NOMO-1 treated with DMSO at 0.1 percent for 48 hours (cell line): Measurements from ENCODE around the gene SAP130.

Experiments
- DNase-seq: peaks from one replicate; lab custom pipeline; 2025; ENCODE audit not compliant: unreplicated experiment; lab: John Stamatoyannopoulos, UW

Gene SAP130

DNA sequence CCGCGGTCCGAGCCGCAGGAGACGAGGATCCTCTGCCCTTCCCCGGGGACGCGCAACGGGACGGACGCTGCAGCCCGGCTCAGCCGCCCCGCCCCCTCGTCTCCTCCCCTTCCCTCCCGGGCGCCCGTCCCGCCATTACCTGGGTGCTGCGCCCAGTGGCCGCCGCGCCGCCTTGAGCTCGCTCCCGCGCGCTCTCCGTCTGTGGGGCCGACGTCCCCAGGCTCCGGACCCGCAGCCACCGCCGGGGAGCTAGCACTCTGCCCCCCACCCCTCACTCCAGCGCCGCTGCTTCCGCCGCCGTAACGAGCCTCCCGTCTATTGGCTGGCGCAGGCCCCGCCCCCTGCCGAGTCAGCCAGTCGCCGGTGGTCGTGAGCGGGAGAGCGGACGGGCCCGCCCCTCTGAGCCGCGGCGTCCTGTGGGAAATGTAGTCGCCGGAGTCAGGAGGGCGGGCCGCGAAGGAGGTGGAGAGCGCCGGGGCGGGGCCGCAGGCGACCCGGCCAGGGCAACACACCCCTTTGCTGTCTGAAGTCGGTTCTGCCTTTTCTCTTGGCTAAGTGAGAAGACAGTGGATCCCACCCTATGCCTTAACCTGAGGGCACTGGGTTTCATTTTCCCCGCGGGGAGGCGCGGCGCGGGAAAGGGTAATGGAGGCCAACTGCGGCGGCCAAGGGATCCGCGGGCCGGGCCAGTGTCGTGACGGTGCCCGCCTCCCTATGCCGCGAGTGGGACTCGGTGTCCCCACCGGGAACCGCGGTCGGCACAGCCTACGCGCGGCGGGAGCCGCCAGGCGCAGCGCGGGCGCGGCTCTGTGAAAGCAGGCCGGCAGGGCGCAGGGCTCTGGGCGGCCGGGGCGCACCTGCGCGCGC, at the start of gene SAP130:
Gene SAP130, minus strand, starts transcription at position 259 of the 867 bp plus-strand sequence. CDS start 1,767 bp downstream, outside the sequence.
- DNase-seq: peak; percentile 98

DNA sequence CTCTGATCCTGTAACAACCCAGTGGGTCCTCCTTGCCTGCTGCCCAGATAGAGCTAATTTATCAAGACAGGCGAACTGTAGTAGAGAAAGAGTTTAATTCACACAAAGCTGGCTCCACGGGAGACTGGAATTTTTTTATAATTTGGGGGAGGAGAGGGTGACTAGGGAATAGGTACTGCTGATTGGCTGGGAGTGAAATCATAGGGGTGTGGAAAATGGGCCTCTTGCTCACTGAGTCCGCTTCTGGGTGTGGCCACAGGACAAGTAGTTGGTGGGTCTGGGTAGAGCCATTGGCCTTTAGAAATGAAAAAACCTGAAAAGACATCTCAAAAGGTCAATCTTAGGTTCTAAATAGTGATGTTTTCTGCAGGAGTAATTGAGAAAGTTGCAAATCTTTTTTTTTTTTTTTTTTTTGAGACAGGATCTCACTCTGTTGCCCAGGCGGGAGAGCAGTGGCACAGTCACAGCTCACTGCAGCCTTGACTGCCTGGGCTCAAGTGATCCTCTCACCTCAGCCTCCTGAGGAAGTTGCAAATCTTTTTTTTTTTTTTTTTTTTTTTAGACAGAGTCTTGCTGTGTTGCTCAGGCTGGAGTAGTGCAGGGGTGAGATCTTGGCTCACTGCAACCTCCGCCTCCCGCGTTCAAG, 48.7 kb upstream of the SAP130 start:
- DNase-seq: no peak

DNA sequence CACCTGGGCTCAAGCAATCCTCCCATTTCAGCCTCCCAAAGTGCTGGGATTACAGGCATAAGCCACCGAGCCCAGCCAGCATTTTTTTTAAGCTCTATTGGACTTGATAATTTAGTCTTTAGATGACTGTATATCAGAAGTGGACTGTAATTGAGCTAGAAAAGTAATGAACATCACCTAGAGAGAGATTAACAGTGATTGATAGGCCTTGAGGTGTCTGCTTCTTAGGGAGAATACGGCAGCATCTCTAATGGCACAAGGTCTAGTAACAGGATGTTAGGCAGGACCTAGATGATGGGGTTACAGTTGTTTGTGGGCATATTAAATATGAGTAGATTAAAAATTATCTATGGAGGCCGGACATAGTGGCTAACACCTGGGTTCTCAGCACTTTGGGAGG, 45.4 kb upstream of the SAP130 start:
- no peak for DNase-seq

DNA sequence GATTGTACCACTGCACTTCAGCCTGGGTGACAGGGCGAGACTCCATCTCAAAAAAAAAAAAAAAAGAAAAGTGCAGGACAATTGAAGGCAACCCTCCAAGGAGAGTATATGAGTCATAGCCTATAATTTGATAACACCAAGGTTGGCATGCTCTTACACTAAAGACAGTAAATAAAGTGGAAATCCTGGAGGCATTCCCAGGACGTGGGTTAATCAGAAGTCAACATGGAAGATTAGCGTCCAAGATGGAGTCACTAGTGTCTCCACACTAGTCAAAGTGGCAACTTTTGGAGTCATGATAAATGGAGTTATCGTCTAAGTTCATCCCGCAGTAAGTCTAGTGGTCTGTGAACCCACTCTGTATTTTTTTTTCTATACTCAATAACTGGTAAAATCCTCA, 41.9 kb upstream of the SAP130 start:
- no peak for DNase-seq

DNA sequence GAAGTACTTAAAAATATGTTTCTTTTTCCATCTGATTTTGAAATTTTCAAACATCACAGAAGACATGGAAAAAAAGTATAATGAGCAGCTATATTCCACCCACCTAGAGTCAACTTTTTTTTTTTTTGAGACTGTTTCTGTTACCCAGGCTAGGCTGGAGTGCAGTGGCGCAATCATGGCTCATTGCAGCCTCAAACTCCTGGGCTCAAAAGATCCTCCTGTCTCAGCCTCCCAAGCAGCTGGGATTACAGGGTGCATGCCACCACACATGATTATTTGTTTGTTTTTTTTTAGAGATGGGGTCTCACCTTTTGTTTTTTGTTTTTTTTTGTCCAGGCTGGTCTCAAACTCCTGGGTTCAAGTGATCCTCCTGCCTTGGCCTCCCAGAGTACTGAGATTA, 36.5 kb upstream of the SAP130 start:
- no peak for DNase-seq

DNA sequence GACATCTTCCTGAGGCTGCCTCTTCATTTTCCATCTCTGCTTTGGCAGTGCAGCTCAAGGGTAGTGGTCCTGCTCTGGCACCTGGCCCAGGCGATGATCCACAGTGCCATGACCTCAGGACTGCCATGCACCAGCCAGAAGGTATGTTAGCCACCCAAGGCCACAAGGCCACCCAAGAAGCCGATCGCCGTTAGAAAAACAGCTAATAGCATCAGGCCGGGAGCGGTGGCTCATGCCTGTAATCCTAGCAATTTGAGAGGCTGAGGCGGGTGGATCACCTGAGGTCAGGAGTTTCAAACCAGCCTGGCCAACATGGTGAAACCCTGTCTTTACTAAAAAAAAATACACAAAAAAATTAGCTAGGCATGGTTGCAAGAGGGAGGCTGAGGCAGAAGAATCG, 34.7 kb upstream of the SAP130 start:
- DNase-seq: no peak

DNA sequence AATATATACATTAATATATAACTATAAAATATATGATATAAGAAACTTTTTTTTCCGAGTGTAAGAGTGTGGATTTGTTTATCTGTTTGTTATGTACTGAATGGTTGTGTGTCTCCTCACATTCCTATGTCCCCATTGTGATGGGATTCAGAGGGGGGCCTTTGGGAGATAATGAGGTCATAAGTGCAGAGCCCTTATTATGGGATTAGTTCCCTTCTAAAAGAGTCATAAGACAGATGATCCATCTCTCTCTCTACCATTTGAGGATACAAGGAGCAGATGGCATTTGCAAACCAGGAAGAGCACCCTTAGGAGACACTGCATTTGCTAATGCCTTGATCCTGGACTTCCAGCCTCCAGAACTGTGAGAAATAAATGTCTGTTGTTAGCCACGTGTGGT, 30.3 kb upstream of the SAP130 start:
- no peak for DNase-seq

DNA sequence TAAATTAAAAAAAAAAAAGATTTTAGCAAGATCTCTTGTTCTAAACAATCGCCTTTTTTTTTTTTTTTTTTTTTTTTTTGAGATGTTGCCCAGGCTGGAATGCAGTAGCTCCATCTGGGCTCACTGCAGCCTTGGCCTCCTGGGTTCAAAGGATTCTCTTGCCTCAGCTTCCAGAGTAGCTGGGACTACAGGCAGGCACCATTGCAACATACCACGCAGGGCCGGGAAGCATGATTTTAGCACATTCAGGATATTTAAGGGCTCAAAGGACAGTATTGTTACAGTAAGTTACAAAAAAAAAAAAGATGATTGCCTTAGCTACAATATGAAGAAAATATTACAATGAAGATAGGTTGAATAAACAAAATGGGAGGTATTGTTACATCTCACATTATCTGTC, 29.5 kb upstream of the SAP130 start:
- no peak for DNase-seq

DNA sequence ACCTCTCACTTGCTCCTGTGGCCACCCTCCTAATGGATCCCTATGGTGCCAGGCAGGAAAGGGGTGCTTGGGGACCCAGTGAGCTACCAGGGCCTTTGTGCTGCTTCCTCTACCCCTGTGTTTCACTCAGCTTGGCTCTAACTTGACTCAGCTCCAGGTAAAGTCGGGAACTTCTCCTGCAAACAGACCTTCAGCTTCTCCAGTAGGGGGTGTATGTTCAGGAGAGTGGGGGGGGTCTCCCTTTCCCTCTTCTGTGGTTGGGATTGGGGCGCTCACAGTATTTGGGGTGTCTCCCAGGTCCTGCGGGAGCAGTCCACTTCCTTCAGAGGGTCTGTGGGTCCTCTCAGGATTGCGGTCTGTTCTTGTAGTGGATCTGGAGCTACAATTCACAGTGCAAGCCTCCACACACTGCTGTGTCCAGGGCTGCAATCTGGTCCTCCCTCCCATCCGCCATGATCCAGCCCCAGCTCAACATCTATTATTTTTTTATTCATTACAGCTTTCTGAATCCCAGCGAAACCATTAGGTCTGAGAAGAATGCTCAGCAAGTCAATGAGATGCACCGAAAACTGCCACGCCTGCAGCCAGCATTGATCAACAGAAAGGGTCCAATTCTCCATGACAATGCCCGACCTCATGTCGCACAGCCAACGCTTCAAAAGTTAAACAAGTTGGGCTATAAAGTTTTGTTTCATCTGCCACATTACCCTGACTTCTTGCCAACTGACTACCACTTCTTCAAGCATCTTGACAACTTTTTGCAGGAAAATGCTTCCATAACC, 26.4 kb upstream of the SAP130 start:
- DNase-seq: no peak

DNA sequence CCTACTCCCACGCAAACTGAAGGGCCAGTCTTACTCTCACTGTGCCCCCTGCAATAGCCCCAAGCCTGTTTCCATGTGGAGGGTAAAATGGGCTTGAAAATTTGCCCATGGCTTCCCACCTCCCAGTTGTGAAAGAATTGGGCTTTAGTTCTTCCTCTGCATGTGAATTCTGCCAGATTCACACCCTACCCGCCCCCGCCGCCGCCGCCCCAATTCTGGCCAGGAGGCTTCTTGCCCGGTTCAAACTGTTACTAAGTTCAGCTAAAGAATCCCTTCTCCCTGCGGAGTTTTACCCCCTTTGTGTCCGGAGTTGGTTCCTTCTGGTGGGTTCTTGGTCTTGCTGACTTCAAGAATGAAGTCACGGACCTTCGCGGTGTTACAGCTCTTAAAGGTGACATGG, 25.5 kb upstream of the SAP130 start:
- no peak for DNase-seq

DNA sequence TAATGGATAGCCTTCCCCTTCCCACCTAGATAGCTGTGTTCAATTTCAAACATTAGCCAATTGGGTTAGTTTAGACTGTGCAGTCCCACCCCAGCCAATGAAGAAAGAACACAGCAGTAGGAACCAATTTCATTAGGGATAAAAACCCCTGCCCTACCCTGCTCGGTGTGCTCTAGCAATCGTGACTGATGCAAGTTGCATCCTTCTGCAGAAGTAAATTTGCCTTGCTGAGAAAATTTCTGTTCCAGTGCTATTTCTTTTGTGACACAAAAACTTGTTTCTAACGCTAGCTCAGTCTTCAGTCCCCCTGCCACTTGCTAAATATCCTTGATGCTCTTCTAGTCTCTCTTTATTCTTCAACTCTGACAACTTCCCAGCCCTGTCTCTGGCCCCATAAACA, 15.2 kb upstream of the SAP130 start:
- DNase-seq: no peak

DNA sequence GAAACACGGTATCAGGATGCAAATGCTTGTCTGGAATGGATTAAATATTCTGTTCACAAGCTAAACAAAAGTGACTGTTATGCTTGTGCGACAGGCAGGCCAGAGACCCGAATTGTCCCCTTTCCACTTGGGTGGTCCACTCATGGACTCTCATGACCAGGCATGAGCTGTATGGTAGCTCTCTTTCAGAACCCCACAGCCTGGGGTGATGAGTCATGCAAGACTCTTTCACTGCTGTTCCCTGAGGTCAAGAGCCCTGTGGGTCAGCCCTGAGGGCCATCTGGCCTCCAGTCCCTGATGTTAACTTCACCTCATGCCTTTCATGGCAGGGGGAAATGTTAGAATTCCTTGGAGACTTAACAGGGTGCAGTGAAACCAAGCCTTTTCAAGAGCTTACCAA, 13.7 kb upstream of the SAP130 start:
- no peak for DNase-seq

DNA sequence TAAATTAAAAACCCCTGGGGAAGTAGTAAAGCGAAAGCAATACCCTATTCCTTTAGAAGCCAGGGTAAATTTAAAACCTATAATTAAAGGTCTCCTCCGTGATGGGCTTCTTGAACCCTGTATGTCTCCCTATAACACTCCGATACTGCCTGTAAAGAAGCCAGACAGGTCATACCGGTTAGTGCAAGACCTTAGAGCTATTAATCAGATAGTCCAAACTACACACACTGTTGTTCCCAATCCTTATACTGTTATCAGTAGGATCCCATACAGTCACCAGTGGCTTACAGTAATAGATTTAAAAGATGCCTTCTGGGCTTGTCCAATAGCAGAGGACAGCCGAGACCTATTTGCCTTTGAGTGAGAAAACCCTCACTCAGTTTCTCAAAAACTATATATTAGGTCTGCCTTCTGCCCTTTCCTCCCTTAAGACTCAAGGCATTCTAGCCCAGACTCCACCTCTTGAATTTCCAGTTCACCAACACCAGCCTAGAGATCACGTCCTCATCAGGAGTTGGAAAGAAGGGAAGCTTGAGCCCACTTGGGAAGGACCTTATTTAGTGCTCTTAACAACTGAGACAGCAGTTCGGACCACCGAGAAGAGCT, 12.4 kb upstream of the SAP130 start:
- no peak for DNase-seq

DNA sequence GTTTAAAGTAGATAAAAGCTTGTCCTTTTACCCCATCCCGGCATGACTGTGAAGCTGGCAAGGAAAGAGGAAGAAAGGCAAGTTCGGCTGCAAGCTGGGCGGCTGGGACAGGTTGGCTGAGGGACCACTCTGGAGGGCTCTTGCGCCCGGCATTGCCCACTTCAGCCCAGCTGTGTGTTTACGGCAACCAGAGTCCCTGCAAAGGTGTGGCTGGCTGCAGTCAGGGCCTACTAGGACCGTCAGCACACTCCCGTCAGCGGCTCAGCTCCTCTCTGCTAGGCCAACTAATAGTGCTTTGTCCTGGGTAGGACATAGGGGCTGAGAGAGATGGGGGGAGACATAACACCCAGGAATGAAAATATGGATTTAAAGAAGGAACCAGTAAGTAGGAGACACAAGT, 11.7 kb upstream of the SAP130 start:
- no peak for DNase-seq

DNA sequence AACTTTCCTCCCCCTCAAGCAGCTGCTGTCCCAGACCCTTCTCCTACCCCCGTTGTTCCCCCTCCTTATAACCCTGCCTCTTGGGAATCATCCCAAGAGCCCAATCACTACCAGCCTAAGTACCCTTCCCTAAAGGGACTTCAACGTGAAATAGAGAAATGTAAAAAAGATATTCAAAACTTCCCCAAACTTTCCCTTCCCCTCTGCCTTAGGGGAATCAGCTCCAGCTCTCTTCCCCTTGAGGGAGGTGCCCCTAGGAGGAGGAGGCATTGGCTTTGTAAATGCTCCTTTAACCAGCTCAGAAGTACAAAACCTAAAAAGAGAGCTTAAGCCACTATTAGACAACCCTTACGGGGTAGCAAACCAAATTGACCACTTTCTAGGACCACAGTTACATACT, 10.6 kb upstream of the SAP130 start:
- DNase-seq: no peak

DNA sequence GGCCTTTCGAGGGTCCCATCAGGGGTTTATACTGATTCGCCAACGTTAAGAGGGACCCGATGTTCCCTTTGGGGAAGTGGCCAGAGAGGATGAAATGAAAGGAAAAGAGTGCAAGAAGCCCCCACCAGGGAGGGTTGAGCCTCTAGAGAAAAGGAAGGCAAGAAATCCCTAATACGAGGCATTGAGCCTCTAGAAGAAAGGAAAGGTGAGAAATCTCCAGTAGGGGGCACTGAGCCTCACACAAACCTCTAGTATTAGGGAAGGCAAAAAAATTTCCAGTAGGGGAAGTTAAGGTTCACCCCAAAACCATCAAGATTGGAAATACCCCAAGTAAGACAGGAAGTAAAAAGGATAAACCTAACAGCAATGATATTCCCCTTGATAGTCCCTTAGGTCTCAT, 9.8 kb upstream of the SAP130 start:
- no peak for DNase-seq

DNA sequence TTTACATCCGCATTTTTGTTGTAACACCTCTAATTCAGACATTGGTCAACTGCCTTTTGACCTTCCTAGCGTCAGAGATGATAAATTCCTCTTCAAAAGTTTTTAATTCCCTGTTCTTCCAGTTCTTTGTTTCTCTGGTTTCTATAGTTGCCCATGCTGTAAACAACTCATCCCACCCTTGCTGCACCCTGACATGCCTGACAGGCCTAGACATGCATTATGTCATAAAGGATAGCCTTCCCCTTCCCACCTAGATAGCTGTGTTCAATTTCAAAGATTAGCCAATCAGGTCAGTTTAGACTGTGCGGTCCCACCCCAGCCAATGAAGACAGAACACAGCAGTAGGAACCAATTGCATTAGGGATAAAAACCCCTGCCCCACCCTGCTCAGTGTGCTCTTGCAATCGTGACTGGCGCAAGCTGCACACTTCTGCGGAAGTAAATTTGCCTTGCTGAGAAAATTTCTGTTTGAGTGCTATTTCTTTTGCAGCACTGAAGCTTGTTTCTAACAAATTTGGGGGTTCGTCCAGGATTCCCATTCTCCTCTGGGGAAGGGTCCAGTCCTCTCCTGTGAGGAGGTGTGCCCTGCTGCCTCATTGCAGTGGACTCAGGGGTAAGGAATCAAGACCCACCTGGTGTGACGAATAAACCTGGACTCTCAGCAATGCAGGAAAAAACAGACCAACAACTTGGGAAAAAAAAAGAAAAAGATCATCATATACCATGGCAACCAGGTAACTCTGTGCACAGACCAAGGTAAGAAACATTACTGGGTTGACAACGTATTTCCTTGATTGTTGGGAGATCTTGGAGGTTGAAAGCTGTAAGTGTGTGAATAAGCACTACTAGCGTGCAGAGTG, 9.1 kb upstream of the SAP130 start:
- DNase-seq: no peak

DNA sequence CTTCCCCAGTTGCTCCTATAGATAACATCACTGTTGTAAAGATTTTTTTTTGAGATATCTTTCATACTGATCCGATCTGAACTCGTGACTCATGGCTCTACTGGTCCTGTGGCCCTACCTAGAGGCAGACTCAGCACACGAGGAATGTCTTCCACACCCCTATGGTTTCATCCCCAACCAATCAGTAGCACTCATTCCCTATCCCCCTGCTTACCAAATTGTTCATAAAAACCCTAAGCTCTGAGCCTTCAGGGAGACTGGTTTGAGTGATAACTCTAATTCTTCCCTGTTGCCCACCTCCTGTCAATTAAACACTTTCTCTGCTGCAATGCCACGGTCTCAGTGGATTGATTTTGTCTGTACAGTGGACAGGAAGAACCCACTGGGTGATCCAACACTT, 4.2 kb upstream of the SAP130 start:
- DNase-seq: no peak

DNA sequence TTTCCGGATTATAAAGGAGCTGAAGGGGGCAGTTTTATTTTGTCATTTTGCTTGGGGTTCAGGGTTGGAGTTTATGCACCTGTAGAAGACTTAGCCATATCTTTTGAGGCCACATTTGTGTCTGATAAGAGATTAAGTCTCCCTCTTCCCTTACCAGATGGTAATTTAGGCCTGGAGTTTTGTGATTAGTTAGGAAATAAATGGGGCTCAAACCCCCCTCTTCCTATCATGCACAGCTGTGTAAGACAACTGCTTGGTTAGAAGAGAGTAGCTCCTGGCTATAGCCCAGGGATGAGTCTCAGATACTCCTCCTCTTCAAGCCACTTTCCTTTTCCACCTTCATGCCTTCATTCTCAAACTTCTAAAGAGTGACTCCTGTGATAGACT, 802 bp upstream of the SAP130 start:
- no peak for DNase-seq

DNA sequence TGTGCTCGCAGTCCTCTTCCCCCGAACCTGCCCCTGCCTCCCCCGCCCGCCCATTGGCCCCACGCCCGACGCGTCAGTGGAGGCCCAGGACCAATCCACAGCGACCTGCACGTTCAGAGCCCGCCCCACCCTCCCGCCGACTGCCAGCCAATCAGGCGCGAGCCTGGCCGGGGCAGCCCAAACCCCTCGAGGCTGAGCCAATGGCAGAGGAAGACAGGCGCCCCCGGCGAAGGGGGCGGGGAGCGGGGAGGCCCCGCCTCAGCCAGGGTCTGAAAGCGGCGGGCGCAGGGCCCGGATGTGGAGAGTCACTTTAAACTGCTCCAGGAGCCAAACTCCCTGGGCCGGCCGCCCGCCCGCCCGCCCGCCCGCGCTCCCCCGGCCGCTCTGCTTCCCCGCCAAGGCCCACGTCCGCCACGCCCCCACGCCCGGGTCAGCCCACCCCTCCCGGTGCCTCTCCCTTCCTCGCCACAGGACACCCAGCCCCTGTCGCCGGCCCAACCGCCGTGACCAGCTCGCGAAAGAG, 520 bp downstream of the SAP130 start:
- peak; percentile 97 for DNase-seq
